GM12801 (cell line): ENCODE measurements around the gene NTM.

ENCODE experiments used
- TF ChIP-seq, protein P1 (sequence below): IDR thresholded peaks from one replicate; pipeline ENCODE4 v1.5.1; 2011; ENCODE audit warnings: control low read depth; ENCODE audit not compliant: insufficient read length; ENCODE audit errors: extremely low read depth

Gene NTM

DNA sequence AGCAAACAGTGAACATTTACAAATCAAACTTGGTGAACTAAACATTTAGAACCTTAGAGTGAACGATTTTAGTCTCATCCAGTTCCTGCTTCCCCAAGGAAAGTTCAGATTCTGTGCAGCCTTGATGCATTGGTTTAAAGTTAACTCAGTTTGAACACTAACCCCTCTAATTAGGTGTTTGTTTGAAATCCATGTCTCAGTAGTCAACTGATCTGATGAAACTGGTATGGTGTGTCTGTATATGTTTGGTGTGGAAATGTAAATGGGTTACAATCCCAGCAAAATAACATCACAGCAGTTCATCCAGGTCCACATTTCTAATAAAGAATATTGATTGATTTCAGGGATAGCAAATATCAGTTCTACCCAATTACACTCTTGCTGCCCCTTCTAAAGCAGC, 532.0 kb downstream of the NTM start:
- TF ChIP-seq, protein P1, sequence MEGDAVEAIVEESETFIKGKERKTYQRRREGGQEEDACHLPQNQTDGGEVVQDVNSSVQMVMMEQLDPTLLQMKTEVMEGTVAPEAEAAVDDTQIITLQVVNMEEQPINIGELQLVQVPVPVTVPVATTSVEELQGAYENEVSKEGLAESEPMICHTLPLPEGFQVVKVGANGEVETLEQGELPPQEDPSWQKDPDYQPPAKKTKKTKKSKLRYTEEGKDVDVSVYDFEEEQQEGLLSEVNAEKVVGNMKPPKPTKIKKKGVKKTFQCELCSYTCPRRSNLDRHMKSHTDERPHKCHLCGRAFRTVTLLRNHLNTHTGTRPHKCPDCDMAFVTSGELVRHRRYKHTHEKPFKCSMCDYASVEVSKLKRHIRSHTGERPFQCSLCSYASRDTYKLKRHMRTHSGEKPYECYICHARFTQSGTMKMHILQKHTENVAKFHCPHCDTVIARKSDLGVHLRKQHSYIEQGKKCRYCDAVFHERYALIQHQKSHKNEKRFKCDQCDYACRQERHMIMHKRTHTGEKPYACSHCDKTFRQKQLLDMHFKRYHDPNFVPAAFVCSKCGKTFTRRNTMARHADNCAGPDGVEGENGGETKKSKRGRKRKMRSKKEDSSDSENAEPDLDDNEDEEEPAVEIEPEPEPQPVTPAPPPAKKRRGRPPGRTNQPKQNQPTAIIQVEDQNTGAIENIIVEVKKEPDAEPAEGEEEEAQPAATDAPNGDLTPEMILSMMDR = no peak

DNA sequence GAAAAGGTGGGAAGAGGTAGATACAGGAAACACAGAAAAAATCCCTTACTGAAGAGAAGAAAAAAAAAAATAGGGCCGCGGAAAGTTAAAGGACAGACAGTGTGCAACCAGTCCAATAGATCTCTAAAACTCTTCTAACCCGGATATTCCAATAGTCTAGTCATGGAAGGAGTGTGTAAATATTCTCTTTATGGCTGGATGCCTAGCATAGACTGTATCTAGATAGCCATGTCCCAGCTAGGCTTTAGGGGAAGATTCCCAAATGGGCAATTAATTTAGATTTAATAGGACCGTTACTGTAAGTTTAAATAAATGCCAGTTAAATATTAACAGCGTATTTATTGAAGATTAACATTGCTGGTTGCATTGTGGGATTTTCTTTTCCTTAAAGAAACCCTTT, 532.7 kb downstream of the NTM start:
- TF ChIP-seq, protein P1 = no peak

DNA sequence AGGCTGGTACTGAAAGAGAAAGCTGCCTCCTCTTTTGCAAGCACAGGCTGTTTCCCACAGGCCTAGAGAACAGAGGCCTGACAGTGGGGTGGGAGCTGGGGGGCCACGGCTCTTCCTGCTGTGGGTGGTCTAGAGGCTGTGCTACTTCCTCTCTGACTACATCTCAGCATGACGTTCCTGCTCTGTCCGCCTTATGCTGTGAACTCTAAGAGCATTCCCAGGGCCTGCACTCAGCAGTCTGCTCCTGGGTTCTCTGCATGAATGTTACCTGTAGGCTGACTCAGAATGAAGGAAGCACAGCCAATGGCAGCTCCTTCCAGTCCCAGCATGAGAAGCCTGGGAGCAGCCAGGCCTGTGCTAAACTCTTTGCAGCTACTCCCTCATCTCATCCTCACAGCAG, 534.3 kb downstream of the NTM start:
- TF ChIP-seq, protein P1 = no peak

DNA sequence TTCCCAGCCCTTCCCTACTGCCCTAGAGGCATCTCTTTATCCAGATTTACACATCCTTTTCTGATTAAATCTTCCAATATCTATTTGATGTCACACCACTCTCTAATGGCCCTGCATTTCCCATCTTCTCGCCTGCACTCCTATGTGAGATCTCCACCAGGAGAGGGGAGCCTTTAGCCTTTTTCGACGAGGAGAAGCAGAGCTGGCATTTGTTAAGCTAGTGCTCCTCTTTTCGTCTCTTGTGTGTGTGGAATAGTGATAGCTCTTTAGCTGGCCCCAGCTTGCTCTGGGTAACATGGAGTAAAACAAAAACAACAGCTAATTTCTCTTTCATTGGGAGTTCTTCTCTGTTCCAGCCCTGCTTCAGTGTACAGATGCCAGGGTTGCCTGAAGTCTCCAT, 536.5 kb downstream of the NTM start:
- TF ChIP-seq, protein P1 = no peak

DNA sequence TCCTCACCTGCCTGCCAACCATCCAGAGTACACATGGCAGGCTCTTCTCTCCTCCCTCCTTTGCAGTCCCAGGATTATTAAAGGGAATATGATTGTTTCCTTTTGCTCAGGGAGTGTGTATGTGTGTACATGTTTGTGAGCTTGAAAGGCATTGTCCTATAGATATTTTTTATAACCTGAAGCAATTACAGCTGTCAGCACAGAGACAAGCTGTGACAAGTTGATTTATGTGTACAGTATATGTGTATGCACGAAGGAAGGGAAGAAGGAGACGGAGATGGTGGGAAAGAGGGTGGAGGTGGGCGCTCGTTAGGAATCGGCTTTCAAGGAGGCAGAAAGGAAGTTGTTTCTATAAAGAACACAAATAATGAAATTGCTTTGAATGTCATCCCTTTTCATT, 537.0 kb downstream of the NTM start:
- TF ChIP-seq, protein P1 = no peak

DNA sequence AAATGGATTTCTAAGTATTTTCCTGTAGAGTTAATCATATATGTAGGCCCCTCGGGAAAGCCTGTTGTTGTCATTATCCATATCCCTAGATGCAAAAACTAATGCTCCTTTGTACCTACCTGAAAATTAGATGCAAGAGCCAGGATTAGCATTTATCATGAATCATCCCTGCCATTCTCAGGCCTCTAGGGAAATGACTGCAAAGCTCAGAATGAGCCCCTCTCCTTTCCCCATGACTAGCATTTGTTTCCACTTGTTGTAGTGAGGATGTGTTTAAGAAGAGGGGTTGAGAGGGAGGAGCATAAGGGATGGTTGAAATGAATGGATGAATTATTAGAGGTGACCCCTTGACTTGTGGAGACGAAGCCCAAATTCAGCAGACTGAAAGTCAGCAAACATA, 537.9 kb downstream of the NTM start:
- TF ChIP-seq, protein P1 = no peak

DNA sequence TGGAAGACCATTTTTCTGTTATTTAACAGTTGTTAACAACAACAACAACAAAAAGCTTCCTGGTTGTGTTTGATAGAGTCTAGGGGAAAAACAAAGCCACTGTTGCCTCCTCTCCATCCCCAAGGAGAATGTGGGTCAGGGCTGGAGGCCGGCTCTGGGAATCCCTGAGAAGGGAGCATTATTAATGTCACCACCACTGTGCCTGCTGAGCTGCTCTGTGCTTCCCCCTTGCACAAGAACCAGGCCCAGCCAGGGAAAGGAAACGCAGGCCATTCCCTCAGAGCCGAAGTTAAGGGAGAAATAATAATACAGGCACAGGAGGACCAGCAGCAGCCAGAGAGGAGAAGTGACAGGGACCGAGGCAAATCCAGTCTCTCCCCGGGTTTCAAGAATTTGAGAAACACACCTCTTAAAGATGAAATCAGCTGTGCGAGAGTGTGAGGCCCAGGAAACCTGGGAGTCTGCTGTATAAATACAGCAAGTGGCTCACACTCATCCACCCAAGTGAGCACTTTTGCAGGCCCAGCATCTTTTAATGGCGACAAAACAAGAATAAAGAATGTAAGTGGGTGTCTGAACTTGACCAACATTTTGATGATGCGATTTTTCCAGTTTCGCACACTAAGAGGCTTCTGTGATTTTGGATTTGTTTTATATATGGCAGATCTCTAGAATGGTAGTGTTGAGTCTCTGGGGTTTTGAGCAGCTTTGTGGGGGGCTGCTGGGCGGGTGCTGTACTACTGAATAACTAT, 539.2 kb downstream of the NTM start:
- TF ChIP-seq, protein P1 = no peak

DNA sequence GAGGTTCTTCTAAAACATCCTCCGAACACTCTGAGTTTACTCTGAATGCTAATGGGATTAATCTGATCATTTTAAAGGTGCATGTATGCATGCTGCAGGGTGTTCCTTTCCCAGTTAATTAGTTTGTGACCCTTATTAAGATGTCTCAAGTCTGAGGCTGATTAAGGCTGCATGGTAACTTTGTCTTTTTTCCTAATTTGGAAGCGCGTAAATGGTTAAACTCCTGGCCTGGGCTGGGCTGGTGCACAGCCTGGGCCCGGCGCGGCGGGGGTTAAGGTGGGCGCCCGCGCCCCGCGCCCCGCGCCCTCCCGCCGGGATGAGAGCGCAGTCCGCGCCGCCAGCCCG, 539.7 kb downstream of the NTM start:
- TF ChIP-seq, protein P1 = no peak
